H54 (cell line): ENCODE measurements around the gene LIPH.
A peak's percentile ranks its signal among the peaks of the same experiment; 100 is the strongest.

ENCODE experiments used
- DNase-seq: peaks from one replicate; pipeline ENCODE4 v3.0.0; 2011; ENCODE audit warnings: low spot score, mixed read lengths; ENCODE audit not compliant: insufficient read length
- FAIRE-seq: peaks from 3 replicates; lab custom pipeline; 2011; peaks lifted over from hg19 to GRCh38; lab: Jason Lieb, UNC
- POLR2A ChIP-seq: IDR thresholded peaks from 2 replicates; pipeline ENCODE4 v1.6.1; 2011; ENCODE audit warnings: low read depth, mild to moderate bottlenecking, low read length

LIPH gene

DNA sequence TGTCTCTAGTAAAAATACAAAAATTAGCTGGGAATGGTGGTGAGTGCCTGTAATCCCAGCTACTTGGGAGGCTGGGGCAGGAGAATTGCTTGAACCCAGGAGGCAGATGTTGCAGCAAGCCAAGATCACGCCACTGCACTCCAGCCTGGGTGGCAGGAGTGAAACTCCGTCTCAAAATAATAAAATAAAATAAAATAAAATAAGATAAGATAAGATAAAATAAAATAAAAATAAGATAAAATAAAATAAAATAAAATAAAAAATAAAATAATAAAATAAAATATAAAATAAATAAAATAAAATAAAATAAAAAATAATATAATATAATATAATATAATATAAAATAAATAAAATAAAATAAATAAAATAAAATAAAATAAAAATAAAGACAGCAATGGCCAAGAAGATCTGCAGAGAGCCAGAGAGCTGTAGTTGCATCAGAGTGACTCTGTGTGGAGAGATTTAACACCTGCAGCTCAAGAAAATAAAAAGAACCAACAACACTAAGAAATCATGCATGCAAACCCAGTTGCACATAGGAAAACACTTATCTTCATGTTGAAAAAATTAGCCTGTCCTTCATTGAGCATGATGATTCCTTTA, 25.9 kb downstream of the LIPH start:
- FAIRE-seq (no peak), DNase-seq (no peak)
- TF ChIP-seq POLR2A: no peak

DNA sequence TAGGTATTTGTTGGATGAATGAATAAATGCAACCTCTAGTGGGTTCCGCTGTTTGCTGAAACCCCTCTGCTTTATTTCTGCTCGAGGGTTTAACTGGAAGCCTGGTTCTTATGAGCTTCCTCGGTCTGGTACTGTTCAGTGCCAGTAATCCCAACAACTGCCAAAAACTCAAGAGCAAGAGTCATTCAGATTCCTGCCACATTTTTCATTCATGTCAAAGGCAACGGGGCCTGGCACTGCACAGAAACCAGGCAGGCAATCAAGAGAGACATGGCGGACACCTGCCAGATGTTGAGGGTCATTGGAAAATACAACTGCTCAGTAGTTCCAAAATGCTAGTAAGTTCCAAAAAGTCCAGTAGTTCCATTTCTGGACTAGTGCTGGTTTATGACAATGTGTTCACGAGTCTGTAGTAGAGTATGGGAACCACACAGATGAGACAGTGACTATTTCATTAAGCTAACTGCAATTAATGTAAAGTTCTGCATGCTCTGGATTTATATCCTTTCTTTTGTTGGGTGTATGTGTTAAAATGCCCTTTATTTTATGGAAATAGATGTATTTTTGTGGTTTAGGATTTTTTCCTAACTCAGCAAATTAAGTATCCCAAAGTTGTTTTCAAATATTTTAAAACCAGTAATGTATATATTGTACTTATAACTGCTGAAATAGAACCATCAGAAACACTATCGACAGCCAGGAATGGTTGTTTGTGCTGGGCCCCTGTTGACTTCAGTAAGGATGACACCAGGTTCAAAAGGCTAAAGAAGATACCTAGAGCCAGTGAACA, 30.8 kb downstream of the LIPH start:
- no peak for TF ChIP-seq POLR2A

DNA sequence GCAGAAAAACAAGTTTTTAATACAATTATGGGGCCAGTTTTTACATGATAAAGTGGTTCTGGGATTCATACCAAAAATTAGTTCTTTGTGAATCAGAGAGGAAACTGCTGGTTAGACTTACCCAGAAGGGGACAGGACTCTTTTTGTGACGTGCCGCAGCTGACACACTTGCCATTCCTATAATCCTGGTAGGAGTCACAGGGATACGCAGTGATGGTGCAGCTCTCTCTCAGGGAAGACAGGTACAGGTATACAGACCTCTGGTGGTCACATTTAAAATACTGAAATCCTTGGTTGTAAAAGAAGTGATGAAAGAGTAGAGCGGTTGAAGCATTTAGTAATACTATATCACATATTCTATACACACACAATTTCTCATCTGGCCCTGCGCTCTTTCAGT, 33.4 kb downstream of the LIPH start:
- no peak for FAIRE-seq
- DNase-seq: no peak
- TF ChIP-seq POLR2A: no peak

More for the DNA sequence above, 30.8 kb downstream of the LIPH start:
- DNase-seq (no peak), FAIRE-seq (no peak)

DNA sequence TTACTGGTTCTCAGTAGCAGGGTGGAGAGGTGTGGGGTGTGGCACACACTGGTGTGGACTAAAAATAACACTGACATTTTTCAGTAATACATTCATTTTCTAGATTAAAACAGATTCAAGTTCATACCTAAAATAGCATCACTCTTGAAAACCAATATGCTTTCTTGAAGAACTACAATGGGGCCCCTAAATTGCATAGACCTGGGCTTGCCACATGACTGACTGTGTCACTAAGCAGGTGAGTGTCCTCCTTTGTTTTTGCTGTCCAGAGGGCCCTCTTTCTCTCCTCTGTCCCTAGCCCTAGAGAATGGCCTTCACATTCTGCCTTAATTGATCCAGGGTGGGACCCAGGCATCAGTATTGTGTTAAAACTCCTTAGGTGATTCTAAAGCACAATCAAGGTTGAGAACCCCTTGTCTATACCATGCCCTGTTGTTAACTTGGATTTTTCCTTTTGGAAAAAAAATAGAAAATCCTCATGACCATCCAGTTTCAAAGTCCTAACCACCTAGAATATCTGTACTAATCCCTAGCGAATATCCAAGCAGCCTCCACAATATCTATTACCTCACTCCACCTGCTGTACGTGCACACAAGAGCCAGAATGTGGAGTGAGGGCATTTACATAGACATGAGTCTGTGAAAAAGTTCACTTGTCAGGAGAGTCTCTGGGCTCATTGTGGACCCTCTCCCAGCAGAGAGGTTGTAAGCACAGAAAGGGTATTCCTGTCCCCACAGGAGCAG, 34.8 kb downstream of the LIPH start:
- no peak for FAIRE-seq
- TF ChIP-seq POLR2A: no peak
- no peak for DNase-seq

DNA sequence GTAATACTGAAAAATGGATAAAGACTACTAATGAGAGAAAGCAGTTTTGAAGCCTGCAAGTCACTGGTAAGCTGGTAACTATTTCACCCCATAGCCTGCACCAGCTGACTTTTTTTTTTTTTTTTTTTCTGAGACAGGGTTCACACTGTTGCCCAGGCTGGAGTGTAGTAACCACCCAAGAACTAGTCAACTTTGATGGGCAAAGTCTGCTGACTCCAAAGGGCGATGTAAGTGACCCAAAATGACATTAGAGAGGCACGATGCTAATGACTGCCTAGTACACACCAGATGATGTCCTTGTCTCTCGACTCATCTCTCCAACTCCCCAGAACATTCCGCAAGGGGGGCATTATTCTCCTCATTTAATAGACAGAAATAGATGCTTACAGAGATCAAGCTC, 40.7 kb downstream of the LIPH start:
- no peak for TF ChIP-seq POLR2A
- DNase-seq (no peak), FAIRE-seq (peak; percentile 43)

DNA sequence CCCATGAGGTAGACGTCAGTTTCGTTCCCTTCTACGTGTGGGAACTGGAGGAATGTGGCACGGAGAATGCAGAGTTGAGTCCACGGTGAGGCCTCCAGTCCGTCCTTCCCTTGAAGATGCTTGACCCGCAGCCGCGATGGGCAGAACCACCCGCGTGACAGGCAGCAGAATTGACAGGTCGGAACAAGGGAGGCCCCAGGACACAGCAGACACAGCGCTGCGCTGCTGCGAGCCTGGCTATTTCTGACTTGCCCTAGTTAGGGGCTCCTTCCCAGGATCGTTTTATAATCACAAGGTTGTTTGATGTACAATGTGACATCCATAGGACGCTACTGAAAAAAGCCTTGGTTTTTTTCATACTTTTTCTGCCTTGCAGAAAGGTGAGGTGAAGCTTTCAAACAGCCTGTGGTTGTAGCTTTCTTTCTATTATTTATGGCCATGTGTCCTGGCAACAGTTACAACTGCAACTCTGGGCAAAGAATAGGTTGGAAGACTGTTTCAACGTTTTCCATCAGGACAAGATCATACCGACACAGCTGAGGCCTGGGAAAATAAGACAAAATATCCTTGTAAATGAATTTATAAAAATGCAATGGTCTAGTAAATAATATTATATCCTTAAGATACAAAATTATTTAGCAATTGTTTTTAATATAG, 43.9 kb downstream of the LIPH start:
- FAIRE-seq (no peak), DNase-seq (no peak)
- TF ChIP-seq POLR2A: no peak

DNA sequence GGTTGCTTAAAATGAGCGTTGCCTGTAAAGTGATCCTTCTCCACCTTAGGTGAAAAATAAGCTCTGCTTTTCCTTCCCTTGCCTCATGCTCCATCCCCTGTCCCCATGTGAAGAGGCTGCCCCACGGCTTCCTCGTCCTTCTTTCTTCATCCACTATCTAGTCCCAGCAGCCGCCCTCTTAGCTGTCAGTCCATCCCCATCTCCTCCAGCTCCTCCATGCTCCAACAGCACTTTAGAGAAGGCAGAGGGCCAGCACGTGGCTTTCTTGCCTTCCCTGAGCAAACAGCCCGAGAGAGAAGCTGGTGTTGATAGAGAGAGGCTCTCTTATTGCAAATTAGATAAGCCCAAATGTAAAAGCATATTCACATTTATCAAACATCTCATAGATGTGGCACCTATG, 44.5 kb downstream of the LIPH start:
- no peak for FAIRE-seq

DNA sequence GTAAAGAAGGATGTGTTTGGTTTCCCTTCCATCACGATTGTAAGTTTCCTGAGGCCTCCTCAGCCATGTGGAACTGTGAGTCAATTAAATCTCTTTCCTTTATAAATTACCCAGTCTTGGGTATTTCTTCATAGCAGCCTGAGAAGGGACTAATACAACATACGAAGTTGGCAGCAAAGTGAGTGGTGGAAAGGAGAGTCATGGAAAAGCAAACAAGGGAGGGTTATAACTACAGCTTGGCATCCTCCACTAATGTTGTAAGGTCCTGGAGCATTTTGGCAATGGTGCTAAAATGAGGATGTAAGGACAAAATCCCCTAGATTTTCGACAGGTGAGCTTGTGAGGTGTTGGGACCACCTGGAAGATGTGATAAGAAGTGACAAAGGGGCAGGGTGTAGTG, 47.8 kb downstream of the LIPH start:
- FAIRE-seq: no peak
- TF ChIP-seq POLR2A: no peak
- no peak for DNase-seq

More for the DNA sequence above, 44.5 kb downstream of the LIPH start:
- DNase-seq: no peak
- TF ChIP-seq POLR2A: no peak

DNA sequence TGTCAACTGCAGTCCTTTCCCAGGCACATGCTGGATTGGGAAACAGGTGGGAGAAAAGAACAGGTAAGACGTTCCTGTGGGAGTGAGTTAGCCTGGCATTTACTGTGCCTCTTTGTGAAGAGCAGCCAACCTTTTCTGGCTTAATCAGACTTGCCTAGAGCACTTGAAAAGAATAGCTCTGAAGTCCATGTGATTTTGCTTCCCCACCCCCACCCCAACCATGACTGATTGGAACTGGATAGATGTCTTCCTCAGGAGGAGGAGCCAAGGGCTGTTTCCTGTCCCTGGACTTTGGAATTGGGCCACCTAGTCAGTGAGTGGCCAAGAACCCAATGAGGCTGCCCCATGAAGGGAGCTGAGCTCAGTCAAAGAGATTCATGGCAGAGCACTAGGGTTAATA, 48.9 kb downstream of the LIPH start:
- TF ChIP-seq POLR2A: no peak
- DNase-seq (no peak), FAIRE-seq (no peak)

DNA sequence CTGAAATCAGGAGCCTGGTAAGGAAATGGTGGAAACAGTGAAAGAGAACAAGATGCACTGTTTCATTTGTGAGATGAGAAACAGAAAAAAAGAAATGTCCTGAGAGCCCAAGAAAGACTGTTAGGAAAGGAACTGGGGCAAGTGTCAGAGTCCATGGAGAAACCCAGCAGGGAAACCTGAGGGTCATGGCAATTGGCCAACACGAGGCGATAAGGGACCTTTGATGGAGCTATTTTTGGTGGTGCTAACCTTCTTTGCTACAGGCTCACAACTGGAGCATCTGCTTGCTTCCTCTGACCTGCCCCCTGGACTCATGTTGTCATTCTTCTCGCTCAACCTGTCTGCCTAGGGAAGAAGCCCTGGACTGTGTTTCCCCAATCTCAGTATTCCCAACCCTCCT, 49.4 kb downstream of the LIPH start:
- FAIRE-seq (no peak), DNase-seq (no peak)
- TF ChIP-seq POLR2A: no peak

DNA sequence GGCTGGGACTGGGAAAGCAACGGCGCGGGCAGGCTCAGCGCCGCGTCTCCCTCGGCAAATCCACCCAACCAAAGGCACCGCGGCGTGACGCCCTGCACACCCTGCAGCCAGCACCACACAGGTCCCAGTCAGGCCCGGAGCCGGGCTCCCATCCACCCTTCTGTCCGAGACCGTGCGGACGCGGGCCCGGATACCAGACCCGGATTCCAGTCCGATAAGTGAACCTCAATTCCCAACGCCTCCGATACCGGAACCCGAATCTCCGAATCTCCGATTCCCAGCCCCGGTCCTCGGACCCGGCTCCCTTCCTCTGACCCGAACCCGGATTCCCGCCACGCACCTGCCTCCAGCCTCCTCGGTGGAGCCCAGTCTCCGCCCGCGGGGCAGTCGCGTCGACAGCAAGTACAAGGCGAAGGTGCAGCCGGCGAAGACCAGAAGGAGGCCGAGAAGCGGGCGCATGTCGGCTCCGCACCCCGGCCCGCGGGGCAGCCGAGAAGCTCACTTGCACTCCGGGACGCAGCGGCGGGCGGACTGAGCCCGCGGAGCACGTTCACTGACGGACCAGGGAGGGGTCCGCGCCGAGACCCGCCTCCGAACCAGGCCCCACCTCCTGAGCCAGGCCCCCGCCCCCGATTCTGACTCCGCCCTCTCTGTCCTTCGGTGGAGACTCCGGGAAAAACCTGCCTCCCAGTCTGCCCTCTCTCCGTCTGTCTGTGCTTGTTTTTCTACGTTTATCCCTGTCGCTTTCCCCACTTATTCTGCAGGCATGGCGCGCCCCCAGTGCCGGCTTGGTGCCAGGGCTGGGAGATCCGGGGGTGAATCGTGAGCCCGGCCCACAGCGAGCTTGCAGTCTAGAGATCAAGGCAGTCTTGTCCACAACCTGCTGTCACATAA, 53.6 kb downstream of the LIPH start, which contains the start of gene TMEM41A:
TSS of gene TMEM41A (minus strand) at position 533 of the 894 bp plus-strand sequence. CDS start at position 459, 74 bp downstream.
- DNase-seq (peak; percentile 90), FAIRE-seq (peak; percentile 65)
- peak; percentile 82 for TF ChIP-seq POLR2A

DNA sequence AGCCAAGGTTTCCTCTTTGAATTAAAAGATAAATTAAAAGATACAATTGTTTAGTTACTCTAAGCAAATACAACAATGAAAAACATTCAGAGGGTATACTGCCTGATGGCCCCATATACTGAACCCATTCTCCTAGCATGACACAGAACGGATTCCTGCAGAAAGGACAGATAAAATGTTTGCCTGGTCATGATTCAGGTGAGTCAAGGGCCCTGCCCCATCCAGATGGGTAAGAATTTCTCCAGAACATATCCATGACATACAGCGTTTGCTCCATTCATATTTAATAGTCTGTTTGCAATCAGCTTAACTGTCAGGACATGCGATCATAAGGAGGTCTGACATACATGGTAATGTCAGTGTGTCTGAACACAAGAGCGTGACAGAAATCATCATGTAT, 62.1 kb downstream of the LIPH start:
- no peak for FAIRE-seq
- no peak for DNase-seq
- no peak for TF ChIP-seq POLR2A

DNA sequence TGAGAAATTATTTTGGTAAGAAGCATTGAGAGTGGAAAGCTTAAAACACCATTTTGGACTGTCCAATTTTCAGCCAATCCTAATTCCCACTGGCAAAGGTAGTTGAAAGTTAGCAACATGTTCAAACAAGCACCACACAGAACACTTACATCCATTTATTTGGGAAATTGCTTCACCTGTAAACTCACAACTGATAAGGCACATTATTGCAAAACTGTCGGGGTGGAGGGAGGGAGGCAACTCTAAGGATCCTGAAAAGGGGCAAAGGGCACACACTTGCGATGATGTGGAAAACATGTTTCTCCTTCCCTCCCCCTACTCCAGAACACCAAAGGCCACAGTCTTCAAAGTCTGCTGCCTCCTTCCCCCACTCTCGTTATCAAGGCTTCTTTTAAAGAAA, 62.9 kb downstream of the LIPH start:
- no peak for DNase-seq
- no peak for TF ChIP-seq POLR2A
- FAIRE-seq: no peak
